HG03460 (cell line): ENCODE measurements around the gene RPS6KA1.
"Not testable (repeated sequence)": the region's sequence is repeated elsewhere in the genome, so short reads cannot be mapped to it uniquely, and the experiment has no call there.

ENCODE experiments used
- ATAC-seq: cut with Tn5 transposase; IDR thresholded peaks from one replicate; pipeline ENCODE4 v1.9.1; 2021; ENCODE audit not compliant: unreplicated experiment

RPS6KA1 gene

GRCh38 chr1:26552720-26553119 lies 23.2 kb downstream of the RPS6KA1 start:
- ATAC-seq: no peak

- ATAC-seq: no peak
Observed at GRCh38 chr1:26553942-26554682, 24.6 kb downstream of the RPS6KA1 start.

DNA sequence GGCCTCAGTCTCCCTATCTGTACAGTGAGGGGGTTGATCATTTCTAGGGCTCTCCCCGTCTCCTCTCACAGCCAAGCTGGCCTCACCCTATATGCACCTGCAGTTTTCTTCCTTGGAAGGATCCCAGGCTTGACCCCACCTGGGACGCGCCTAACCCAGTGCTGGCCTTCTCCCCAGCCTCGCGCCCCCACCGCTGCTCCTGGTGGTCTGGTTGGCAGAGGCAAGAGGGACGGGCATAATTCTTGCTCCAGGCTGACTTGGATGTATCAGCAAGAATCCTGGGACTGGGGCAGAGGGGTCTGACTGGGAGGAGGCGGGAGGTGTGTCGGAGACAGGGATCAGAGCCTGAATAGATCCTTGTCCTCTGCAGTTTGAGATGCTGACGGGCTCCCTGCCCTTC lies 25.2 kb downstream of the RPS6KA1 start:
- no peak for ATAC-seq

- no peak for ATAC-seq
Observed at GRCh38 chr1:26555550-26555981, 26.0 kb downstream of the RPS6KA1 start.

- no peak for ATAC-seq
Observed at GRCh38 chr1:26556111-26556510, 26.6 kb downstream of the RPS6KA1 start.

DNA sequence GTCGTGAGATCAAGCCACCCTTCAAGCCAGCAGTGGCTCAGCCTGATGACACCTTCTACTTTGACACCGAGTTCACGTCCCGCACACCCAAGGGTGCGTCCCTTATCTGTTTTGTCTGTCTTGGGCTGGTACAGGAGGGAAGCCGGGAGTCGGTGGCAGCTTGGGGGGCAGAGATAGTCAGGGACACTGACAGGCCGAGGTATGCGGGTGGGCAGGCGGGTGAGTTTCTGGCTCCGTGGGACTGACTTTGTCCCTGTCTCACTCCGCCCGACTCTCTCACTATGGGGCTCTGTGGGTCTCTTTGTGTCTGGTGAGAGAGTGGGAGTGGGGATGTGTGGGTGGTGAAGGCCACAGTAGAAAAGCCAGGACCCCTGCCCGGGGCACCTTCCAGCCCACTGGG lies 27.4 kb downstream of the RPS6KA1 start:
- ATAC-seq: no peak

DNA sequence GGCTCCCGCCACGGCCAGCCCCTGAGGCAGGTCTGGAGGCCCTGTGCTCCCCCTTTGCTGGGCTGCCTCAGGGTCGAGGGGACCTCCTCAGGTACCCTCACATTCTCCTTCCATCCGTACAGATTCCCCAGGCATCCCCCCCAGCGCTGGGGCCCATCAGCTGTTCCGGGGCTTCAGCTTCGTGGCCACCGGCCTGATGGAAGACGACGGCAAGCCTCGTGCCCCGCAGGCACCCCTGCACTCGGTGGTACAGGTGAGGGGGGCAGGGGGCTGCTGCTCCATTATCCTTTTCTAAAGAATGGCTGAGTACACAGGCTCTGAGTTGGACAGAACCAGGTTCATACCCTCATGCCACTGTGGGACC lies 29.1 kb downstream of the RPS6KA1 start:
- no peak for ATAC-seq

GRCh38 chr1:26560403-26560780 lies 30.8 kb downstream of the RPS6KA1 start:
- ATAC-seq: no peak

DNA sequence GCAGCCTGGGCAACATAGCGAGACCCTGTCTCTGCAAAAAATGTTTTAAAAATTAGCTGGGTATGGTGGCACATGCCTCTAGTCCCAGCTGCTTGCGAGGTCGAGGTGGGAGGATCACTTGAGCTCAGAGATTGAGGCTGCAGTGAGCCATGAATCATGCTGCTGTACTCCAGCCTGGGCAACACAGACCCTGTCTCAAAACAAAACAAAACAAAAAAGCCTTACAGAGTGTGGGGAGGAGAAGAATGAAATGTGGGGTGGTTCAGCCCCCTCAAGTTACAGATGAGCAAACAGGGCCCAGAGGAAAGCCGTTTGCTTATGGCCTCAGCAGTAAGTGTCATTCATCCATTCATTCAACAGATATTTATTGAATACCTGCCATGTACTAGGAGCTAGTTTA lies 40.7 kb downstream of the RPS6KA1 start:
- ATAC-seq: no peak

GRCh38 chr1:26571381-26571780 lies 41.8 kb downstream of the RPS6KA1 start:
- no peak for ATAC-seq

- no peak for ATAC-seq
Observed at GRCh38 chr1:26574018-26574417, 44.5 kb downstream of the RPS6KA1 start.

DNA sequence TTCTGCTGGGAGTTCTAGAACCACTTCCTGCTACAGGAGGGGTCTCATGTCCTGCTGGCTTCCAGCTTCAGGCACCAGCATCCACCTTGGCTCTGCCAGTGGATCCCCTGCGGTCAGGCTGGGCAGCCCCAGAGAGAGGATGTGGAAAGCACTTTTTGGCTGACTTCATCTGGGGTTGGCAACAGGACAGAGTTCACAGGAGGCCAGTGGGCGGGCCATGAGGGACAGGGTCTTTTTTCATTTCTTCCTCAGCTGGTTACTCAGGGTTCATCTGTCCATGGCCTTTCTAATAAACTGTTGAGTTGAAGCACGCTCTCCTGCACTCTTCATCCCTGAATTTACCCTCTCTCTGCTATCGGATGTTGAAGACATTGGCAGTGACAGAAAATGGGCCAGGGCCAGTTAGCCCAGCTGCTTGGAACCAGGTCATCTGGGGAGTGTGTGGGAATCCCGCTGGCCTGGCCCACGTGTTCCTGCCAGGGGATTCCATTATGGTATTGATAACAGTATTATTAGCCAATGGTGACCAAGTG lies 45.2 kb downstream of the RPS6KA1 start:
- no peak for ATAC-seq

DNA sequence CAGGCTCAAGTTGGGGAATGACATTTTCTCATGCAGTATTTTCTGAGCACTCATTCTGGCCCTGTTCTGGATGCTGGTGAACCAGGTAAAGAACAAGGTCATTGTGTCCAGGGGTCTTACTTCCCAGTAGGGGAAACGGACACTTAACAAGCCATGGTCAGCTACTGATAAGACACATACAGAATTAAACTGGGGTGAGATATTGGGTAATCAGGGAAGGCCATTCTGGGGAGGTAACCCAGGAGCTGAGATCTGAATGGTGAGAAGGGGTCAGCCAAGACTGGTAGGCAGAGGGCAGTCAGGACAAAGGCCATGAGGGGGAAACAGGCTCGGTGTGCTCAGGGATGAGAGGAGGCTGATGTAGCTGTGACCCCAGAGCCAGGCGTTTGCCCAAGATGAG lies 45.8 kb downstream of the RPS6KA1 start:
- ATAC-seq: no peak

DNA sequence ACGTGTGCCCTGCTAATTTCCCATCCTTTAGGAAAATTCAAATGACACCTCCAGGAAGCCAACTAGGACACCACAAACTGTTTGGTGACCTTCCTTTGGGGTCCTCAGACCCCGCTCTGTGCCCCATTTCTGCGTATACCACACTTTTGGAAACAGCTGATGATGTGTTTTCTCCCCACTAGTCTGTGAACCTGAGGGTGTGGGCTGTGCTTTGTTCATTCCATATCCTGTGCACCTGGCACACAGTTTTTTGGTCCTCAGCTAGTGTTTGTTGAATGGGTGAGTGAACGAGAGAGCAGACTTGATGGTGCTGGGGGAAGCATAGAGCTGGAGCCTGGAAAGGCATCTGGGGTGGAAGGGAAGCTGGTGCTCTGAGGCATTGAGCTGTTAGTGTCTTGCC lies 48.6 kb downstream of the RPS6KA1 start:
- ATAC-seq: no peak

DNA sequence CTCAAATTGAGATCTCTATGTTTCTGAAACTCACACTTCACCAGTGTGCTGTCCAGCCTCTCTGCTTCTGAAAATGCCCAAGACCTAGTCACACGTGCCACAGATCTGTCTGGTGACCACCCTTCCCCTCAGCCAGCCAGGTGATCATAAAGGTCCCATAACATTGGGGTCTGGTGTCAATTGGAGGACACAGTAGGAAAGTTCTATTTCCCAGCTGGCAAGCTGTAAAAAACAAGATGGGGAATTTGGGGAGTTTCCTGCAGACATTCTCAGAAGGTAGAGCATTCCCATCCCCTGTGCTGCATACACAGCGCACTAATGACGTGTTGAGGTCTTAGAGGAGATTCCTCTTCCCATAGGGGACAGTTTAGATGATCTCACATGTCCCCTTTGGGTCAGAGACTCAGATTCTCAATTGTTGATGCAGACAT lies 50.1 kb downstream of the RPS6KA1 start:
- no peak for ATAC-seq

DNA sequence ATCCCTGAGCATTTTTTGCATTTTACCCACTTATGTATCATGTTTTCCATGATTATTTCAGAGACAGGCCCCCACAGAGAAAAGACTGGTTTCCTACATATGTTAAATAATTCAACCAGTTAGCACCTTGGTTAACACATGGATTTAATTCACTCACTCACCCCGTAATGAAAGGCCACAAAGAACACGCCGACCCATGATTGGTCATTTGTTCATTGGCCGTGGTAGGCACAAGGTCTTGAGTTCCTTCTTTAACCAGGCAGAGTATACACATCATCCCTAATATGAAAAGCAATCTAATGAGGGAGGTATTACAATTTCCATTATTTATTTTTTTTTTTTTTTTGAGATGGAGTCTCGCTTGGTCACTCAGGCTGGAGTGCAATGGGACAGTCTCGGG lies 50.6 kb downstream of the RPS6KA1 start:
- ATAC-seq: no peak

DNA sequence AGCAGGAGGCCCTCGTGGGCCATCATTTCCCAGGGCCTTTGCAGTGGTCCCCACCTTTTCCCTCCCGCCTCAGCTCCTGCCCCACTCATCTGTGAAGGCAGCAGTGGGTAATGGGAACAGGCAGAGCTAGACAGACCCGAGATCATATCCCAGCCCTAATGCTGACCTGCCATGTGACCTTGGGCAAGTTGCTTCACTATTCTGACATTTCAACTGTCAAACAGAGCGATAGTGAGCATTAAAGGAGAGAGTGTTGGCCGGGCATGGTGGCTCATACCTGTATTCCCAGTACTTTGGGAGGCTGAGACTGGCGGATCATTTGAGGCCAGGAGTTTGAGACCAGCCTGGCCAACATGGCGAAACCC lies 51.7 kb downstream of the RPS6KA1 start:
- ATAC-seq: no peak

DNA sequence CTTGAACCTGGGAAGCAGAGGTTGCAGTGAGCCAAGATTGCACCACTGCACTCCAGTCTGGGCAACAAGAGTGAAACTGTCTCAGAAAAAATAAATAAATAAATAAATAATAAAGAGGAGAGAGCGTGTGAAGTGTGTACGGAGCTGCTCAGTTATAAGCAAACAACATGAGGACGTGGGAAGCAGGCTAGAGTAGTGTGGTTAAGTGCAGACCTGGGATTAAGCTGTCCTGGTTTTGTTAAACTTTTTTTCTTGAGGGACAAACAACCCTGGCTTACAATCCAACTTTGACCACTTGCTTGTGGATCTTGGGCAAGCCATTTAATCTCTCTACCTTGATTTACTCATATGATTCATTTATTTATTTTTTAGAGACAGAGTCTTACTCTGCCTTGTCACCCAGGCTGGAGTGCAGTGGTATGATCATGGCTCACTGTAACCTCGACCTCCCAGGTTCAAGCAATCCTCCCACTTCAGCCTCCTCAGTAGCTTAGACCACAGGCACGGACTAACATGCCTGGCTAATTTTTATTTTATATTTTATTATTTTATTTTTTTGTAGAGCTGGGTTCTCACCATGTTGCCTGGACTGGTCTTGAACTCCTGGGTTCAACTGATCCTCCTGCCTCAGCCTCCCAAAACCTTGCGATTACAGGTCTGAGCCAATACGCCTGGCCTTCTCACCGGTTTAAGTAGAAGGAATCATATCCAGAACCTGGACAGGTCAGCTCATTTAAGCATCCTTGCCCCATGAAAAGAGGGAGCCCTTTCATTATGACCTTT lies 52.7 kb downstream of the RPS6KA1 start:
- no peak for ATAC-seq

GRCh38 chr1:26582836-26583460 lies 53.4 kb downstream of the RPS6KA1 start:
- ATAC-seq: no peak

DNA sequence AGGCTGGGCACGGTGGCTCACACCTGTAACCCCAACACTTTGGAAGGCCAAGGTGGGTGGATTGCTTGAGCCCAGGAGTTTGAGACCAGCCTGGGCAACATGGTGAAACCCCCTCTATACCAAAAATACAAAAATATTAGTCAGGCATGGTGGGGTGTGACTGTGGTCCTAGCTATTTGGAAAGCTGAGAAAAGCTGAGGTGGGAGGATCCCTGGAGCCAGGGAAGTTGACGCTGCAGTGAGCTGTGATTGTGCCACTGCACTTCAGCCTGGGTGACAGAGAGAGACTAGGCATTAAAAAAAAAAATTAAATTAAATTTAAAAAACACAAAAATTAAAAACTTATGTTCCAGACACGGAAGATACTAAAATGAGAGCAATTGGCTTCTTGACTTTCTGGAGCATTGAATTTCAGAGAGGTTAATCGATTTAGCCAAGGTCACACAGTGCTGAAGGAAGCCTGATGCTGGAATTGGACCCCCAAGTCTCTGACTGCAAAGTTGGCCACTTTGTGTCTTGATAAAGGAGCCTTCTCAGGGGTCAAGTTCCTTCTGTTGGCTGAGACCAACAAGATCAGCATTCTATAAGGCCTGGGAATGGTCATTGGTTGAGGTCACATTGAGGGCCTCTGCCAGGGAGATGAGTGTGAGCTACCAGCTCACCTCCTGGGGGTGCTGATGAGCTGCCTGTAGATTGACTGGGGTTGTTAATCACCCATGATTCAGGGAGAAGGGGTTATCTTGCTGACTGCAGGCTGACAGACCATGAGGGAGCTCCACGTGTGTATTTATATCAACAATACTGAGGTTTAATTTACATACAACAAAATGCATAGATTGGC lies 54.3 kb downstream of the RPS6KA1 start:
- ATAC-seq: no peak

- not testable (repeated sequence) for ATAC-seq
Observed at GRCh38 chr1:26584588-26584987, 55.0 kb downstream of the RPS6KA1 start.
